ENCODE measurements around the gene GDPD4.

DNA sequence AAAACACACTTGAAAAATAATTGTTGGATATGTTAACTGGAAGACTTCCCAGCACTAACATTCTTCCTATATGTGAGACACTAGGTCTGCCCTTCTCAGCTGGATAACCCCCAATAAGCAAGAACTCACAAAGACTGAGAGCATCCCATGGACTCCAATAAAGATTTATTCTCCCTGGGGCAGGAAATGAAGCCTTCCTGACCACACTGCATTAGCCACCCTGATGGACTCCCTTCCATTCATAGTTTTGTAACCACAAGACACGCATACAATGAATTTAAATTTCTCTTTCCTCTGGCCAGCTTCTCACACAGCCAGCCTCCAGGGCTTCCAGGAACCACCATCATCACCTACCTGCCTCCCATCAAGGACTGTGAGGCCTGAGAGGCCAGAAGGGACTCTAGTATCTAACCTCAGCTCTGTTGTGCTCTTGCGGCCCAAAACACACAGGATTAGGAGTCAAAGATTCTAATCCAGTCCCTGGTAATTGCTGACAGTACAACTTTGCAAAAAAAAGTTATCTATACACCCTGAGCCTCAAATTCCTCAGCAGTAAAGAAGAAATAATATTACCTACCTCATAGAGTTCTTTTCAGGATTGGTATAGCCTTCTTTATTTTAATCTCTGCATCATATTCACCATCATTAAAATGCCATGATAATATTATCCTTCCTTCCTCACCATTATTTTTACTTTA is 45.6 kb upstream of the GDPD4 start:
- TF ChIP-seq, protein P1, sequence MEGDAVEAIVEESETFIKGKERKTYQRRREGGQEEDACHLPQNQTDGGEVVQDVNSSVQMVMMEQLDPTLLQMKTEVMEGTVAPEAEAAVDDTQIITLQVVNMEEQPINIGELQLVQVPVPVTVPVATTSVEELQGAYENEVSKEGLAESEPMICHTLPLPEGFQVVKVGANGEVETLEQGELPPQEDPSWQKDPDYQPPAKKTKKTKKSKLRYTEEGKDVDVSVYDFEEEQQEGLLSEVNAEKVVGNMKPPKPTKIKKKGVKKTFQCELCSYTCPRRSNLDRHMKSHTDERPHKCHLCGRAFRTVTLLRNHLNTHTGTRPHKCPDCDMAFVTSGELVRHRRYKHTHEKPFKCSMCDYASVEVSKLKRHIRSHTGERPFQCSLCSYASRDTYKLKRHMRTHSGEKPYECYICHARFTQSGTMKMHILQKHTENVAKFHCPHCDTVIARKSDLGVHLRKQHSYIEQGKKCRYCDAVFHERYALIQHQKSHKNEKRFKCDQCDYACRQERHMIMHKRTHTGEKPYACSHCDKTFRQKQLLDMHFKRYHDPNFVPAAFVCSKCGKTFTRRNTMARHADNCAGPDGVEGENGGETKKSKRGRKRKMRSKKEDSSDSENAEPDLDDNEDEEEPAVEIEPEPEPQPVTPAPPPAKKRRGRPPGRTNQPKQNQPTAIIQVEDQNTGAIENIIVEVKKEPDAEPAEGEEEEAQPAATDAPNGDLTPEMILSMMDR (conservative IDR thresholded peaks at IDR 0.05; ENCODE audit: low read length), result no peak
- TF ChIP-seq EZH2phosphoT487 (IDR thresholded peaks at IDR 0.05; ENCODE audit: borderline replicate concordance), result no peak
